Skeletal muscle tissue (tissue), 1 donor: Measurements from ENCODE around the gene JAKMIP2. TPM values are rescaled to one million over a fixed set of nuclear protein-coding genes. Genes with fewer than 3 reads are reported as not detected.

ENCODE experiments used
- total RNA-seq: library from RNA; depleted of rRNA; stranded (reverse); fragments of >200 nt; gene quantifications from one replicate; pipeline ENCODE4 v1.2.3, GENCODE V29; 2014

JAKMIP2 gene
- total RNA-seq, 1 donor from 2014 or later: 0.52 TPM

Other genes starting within 250 kb of the JAKMIP2 start
- gene SPINK1, start 48.9 kb upstream of the JAKMIP2 start, total RNA-seq: not detected
- gene SCGB3A2, start 96.0 kb upstream of the JAKMIP2 start, total RNA-seq: not detected
- not detected for gene C5orf46, start 123.8 kb upstream of the JAKMIP2 start, total RNA-seq